ENCODE results near the gene MAPK8IP3. TPM values are rescaled to one million over a fixed set of nuclear protein-coding genes. Genes with fewer than 3 reads are reported as not detected.
"Not testable (repeated sequence)": the region's sequence is repeated elsewhere in the genome, so short reads cannot be mapped to it uniquely, and the experiment has no call there.

MAPK8IP3 gene
- total RNA-seq, 2 donors from 2014 or later, result 109 to 111 TPM

- no peaks in the 10 kb centered on the region for H3K27me3 ChIP-seq (replicated peaks; ENCODE audit: insufficient read depth)
- TF ChIP-seq CTCF (IDR thresholded peaks at IDR 0.05), result no peak
- no peak overlapping the region for H3K27ac ChIP-seq
- no peaks in the 10 kb centered on the region for H3K4me1 ChIP-seq (ENCODE audit: control insufficient read depth in 1 of 2, low read depth in 2 of 2)
- H3K36me3 ChIP-seq, result peaks cover 19% of the 10 kb centered on the region
- DNase-seq (ENCODE audit: low spot score) (no peak), ATAC-seq (ENCODE audit: insufficient number of reproducible peaks, low FRiP score, low read depth) (no peak)
- no peak overlapping the region for H3K4me3 ChIP-seq
- H3K9me3 ChIP-seq, result no peaks in the 10 kb centered on the region
These were observed 87.0 kb downstream of the MAPK8IP3 start for GRCh38 chr16:1792836-1793577.

GRCh38 chr16:1793578-1794220 is 87.7 kb downstream of the MAPK8IP3 start, which contains the start of gene IGFALS:
IGFALS (minus strand) TSS chr16:1793705; CDS start chr16:1793652, 53 bp downstream.
- Histone ChIP-seq H3K27me3 (replicated peaks; ENCODE audit: insufficient read depth) (no peaks in the 10 kb centered on the region), H3K27ac (no peak within 1 kb of the TSS), H3K36me3 (peaks cover 12% of the 10 kb centered on the region), H3K4me1 (ENCODE audit: control insufficient read depth in 1 of 2, low read depth in 2 of 2) (no peaks in the 10 kb centered on the region), H3K4me3 (no peak within 1 kb of the TSS), H3K9me3 (no peaks in the 10 kb centered on the region)
- TF ChIP-seq CTCF (IDR thresholded peaks at IDR 0.05), result no peak
- ATAC-seq (ENCODE audit: insufficient number of reproducible peaks, low FRiP score, low read depth) (no peak), DNase-seq (ENCODE audit: low spot score) (no peak)

- ATAC-seq (ENCODE audit: insufficient number of reproducible peaks, low FRiP score, low read depth), result no peak
- TF ChIP-seq CTCF (IDR thresholded peaks at IDR 0.05), result no peak
These were observed 88.4 kb downstream of the MAPK8IP3 start for GRCh38 chr16:1794221-1794871.

GRCh38 chr16:1794908-1795666 is 89.1 kb downstream of the MAPK8IP3 start:
- Histone ChIP-seq H3K36me3 (peaks cover 3% of the 10 kb centered on the region), H3K27me3 (replicated peaks; ENCODE audit: insufficient read depth) (no peaks in the 10 kb centered on the region), H3K4me3 (no peak overlapping the region), H3K4me1 (ENCODE audit: control insufficient read depth in 1 of 2, low read depth in 2 of 2) (no peaks in the 10 kb centered on the region), H3K9me3 (no peaks in the 10 kb centered on the region), H3K27ac (no peak overlapping the region)
- no peak for TF ChIP-seq CTCF (IDR thresholded peaks at IDR 0.05)
- no peak for ATAC-seq (ENCODE audit: insufficient number of reproducible peaks, low FRiP score, low read depth)
- no peak for DNase-seq (ENCODE audit: low spot score)

More at GRCh38 chr16:1794221-1794871, 88.4 kb downstream of the MAPK8IP3 start:
- Histone ChIP-seq H3K4me3 (no peak overlapping the region), H3K27ac (no peak overlapping the region), H3K4me1 (ENCODE audit: control insufficient read depth in 1 of 2, low read depth in 2 of 2) (no peaks in the 10 kb centered on the region), H3K36me3 (peaks cover 6% of the 10 kb centered on the region), H3K9me3 (no peaks in the 10 kb centered on the region), H3K27me3 (replicated peaks; ENCODE audit: insufficient read depth) (no peaks in the 10 kb centered on the region)
- DNase-seq (ENCODE audit: low spot score), result no peak

- not testable (repeated sequence) for H3K4me3 ChIP-seq; DNase-seq (ENCODE audit: low spot score); H3K4me1 ChIP-seq (ENCODE audit: control insufficient read depth in 1 of 2, low read depth in 2 of 2); H3K9me3 ChIP-seq; ATAC-seq (ENCODE audit: insufficient number of reproducible peaks, low FRiP score, low read depth); H3K27ac ChIP-seq; H3K36me3 ChIP-seq; H3K27me3 ChIP-seq (replicated peaks; ENCODE audit: insufficient read depth)
These were observed 93.3 kb downstream of the MAPK8IP3 start for GRCh38 chr16:1799263-1799662.
